GM19468 (cell line): ENCODE data around the gene MTHFS.

Source experiments
- ATAC-seq: cut with Tn5 transposase; IDR thresholded peaks from one replicate; pipeline ENCODE4 v1.9.1; 2021; ENCODE audit warnings: mild to moderate bottlenecking, moderate library complexity, moderate number of reproducible peaks; ENCODE audit not compliant: unreplicated experiment; ENCODE audit errors: extremely low read depth

The MTHFS gene

GRCh38 chr15:79826800-79827199, 70.0 kb downstream of the MTHFS start:
- ATAC-seq = no peak

DNA sequence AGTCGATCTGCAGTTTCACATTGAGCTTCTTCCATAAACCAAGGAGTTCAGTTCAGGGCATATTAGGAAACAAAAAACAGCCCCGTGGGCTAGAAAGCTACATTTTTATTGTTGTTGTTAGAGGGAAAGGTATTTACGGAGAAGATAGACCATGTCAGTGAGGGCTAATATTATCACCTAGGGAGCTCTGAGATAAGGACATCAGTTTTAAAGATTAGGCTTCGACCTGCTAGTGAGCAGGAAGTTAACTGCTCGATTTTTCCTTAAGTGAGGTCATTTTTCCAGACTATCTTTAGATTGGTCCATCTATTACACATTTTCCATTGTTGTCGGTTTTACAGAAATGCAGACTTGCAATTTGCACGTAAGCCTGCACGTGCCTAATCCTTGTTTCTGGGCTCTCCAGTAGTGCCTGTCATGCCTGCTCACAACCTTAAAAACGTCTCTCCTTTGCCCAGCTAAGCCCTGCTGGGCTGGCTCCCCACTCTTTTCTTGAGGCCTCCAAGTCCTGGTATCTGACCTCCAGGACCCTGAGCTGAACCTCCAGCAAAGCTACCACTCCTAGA, 72.6 kb downstream of the MTHFS start:
- ATAC-seq = no peak

DNA sequence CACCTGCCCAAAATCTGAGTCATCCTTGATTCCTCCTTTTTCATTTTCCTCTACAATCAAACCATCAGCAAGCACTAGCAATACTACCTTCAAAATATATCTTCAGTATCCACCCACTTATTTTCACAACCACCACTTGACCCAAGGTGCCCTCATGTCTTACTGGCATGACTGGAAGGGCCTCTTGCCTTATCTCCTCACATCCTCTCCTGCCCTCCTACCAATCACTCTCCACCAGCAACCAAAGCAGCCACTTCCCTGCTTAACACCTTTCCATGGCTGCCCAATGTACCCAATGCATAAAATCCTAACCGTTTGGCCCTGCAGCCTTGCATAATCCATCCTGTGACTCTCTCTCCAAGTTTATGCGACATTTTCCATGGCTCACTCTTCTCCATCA, 76.0 kb downstream of the MTHFS start:
- ATAC-seq = no peak

DNA sequence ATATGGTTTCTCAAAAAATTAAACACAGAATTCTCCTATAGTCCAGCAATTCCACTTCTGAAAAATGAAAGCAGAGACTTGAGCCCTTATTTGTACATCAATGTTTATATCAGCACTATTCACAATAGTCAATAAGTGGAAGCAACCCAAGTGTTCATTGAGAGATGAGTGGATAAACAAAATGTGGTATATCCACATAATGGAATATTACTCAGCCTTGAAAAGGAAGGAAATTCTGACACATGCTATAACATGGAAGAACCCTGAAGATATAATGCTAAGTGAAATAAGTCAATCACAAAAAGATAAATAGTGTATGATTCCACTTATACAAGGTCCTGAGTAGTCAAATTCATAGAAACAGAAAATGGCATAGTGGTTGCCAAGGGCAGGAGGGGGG, 76.6 kb downstream of the MTHFS start:
- no peak for ATAC-seq

- ATAC-seq = no peak
Measured at GRCh38 chr15:79816571-79816970, 80.2 kb downstream of the MTHFS start.

GRCh38 chr15:79815468-79815867, 81.3 kb downstream of the MTHFS start:
- ATAC-seq = no peak

DNA sequence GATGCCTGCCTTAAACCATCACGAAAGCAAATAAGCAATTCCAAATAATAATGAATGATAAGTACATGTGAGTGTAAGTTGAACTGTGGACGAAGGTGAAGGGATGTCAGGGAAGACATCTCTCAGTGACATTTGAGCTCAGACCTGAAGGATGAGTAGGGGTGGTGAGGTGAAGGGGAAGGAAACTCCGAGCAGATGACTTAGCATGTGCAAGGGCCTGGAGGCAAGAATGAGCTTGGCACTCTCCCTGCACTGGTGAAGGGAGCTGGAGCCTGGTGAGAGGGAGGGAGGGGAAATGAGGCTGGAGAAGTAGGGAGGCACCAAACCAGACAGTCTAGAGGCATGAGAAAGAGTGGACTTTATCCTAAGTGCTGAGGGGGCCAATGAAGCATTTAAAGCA, 84.3 kb downstream of the MTHFS start:
- ATAC-seq = no peak

- ATAC-seq = no peak
Measured at GRCh38 chr15:79811406-79812405, 85.1 kb downstream of the MTHFS start.

GRCh38 chr15:79804838-79805237, 92.0 kb downstream of the MTHFS start:
- ATAC-seq = no peak

DNA sequence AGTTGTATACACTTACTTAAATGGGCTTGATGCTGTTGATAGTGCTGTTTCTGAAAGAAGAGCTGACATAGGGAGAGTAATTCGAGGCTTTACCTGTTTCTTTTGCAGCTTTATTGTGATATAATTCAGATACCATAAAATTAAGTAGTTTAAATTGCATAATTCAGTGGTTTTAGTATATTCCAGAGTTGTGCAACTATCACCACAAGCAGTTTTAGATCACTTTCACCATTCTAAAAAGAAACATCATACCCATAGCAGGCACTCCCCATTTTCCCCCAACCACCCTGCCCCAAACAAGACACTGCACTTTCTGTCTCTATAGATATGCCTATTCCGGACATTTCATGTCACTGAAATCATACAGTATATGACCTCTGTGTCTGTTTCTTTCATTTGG, 98.5 kb downstream of the MTHFS start:
- no peak for ATAC-seq
